IPS-18a (cell line): ENCODE results near the gene TDRD9.

Source experiments
- H3K27ac ChIP-seq: one replicate; pipeline ENCODE4 v1.5.1; 2013; ENCODE audit warnings: low read length
- H3K27me3 ChIP-seq: one replicate; pipeline ENCODE4 v1.6.1; 2013; ENCODE audit warnings: mild to moderate bottlenecking, low read length; ENCODE audit not compliant: control insufficient read depth, insufficient read depth
- H3K36me3 ChIP-seq: one replicate; pipeline ENCODE4 v1.6.1; 2013; ENCODE audit warnings: low read depth, low read length; ENCODE audit not compliant: control insufficient read depth
- H3K4me1 ChIP-seq: one replicate; pipeline ENCODE4 v1.6.1; 2013; ENCODE audit warnings: low read depth, low read length; ENCODE audit not compliant: control insufficient read depth
- H3K4me3 ChIP-seq: one replicate; pipeline ENCODE4 v1.5.1; 2013; ENCODE audit warnings: low read length
- H3K9ac ChIP-seq: one replicate; pipeline ENCODE4 v1.6.1; 2013; ENCODE audit warnings: mild to moderate bottlenecking, low read length, moderate library complexity
- H3K9me3 ChIP-seq: one replicate; pipeline ENCODE4 v1.6.1; 2013; ENCODE audit warnings: low read depth, low read length; ENCODE audit not compliant: control insufficient read depth

The TDRD9 gene

GRCh38 chr14:104041430-104042104, 113.3 kb downstream of the TDRD9 start:
- Histone ChIP-seq H3K9ac (no peak overlapping the region), H3K4me3 (no peak overlapping the region), H3K9me3 (no peaks in the 10 kb centered on the region), H3K4me1 (peaks cover 4% of the 10 kb centered on the region), H3K27me3 (no peaks in the 10 kb centered on the region), H3K36me3 (no peaks in the 10 kb centered on the region), H3K27ac (no peak overlapping the region)

GRCh38 chr14:104044016-104044415, 115.8 kb downstream of the TDRD9 start:
- H3K4me3 ChIP-seq = no peak overlapping the region
- H3K27ac ChIP-seq = no peak overlapping the region
- H3K4me1 ChIP-seq = peaks cover 4% of the 10 kb centered on the region
- no peaks in the 10 kb centered on the region for H3K9me3 ChIP-seq
- no peaks in the 10 kb centered on the region for H3K27me3 ChIP-seq
- H3K36me3 ChIP-seq = no peaks in the 10 kb centered on the region
- H3K9ac ChIP-seq = no peak overlapping the region

- no peaks in the 10 kb centered on the region for H3K36me3 ChIP-seq
- H3K9ac ChIP-seq = no peak overlapping the region
- H3K27me3 ChIP-seq = no peaks in the 10 kb centered on the region
- no peak overlapping the region for H3K4me3 ChIP-seq
- H3K4me1 ChIP-seq = no peaks in the 10 kb centered on the region
- no peaks in the 10 kb centered on the region for H3K9me3 ChIP-seq
- no peak overlapping the region for H3K27ac ChIP-seq
These were observed 119.5 kb downstream of the TDRD9 start for GRCh38 chr14:104047761-104048160.

DNA sequence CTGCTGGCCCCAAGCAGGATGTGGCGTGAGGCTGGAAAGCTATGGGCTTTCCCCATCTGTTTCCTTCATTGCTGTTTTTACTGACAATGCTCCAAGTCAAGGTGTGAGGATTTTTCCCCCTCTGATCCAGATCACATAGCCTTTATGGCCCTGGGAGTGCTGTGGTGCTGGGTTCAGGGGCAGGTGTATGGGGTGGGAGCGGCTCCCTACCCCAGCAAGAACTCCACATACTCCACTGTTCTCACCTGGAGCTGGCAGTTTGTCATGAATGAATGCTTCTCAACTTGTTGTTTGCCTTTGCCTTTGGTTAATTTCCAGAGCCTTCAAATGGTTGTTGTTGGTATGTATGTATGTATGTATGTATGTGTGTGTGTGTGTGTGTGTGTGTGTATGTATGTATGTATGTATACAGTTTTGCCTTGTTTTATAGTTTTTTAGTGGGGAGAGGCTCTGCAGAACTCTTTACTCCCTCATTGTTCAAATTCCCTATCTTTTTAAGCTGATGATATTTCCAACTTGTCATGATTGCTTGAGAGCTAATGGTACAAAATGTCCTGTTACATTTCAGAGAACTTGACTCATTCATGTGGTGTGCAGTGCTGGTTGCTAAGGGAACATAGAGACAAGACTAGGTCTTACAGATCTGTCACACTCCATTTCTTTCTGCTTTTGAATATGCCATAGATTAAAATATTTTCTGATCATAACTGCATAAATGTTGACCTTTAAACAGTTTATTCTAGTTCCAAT, 120.7 kb downstream of the TDRD9 start:
- no peaks in the 10 kb centered on the region for H3K4me1 ChIP-seq
- H3K27me3 ChIP-seq = no peaks in the 10 kb centered on the region
- H3K9ac ChIP-seq = no peak overlapping the region
- no peaks in the 10 kb centered on the region for H3K36me3 ChIP-seq
- H3K9me3 ChIP-seq = no peaks in the 10 kb centered on the region
- no peak overlapping the region for H3K27ac ChIP-seq
- no peak overlapping the region for H3K4me3 ChIP-seq

DNA sequence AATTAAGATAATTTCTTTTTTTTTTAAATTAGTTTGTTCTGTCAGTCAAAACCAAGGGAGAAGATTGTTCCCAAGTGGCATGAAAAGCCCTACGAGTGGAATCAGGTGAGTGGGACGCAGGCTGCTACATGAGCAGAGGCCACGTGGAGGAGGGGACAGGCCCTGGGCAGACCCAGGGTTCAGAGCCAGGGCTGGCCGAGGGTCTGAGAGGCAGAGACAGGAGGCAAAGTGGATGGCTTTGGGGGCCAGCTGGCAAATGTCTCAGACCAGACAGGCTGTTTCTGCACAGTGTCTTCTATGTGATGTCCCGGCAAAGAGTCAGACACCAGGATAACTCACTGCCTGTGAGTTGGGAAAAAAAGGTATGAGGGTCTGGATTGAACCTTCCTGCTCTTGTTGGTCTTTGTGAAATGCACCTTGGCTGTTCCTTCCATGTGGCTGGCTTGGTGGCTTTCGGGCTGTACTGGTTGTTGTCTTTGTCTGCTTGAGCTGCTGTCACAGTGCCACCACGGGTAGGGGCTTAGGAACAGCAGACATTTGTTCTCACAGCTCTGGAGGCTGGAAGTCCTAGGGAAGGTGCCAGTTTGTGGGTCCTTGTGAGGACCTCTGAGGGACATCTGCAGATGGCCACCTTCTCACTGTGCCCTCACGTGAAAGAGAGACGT, 121.5 kb downstream of the TDRD9 start:
- Histone ChIP-seq H3K9me3 (no peaks in the 10 kb centered on the region), H3K9ac (no peak overlapping the region), H3K27me3 (no peaks in the 10 kb centered on the region), H3K27ac (no peak overlapping the region), H3K4me3 (no peak overlapping the region), H3K4me1 (no peaks in the 10 kb centered on the region), H3K36me3 (no peaks in the 10 kb centered on the region)

- no peak overlapping the region for H3K4me3 ChIP-seq
- H3K4me1 ChIP-seq = no peaks in the 10 kb centered on the region
- no peaks in the 10 kb centered on the region for H3K27me3 ChIP-seq
- no peaks in the 10 kb centered on the region for H3K9me3 ChIP-seq
- no peaks in the 10 kb centered on the region for H3K36me3 ChIP-seq
- H3K27ac ChIP-seq = no peak overlapping the region
- H3K9ac ChIP-seq = no peak overlapping the region
These were observed 123.0 kb downstream of the TDRD9 start for GRCh38 chr14:104051092-104051813.

- no peak overlapping the region for H3K27ac ChIP-seq
- no peaks in the 10 kb centered on the region for H3K4me1 ChIP-seq
- H3K9ac ChIP-seq = no peak overlapping the region
- no peaks in the 10 kb centered on the region for H3K36me3 ChIP-seq
- H3K9me3 ChIP-seq = no peaks in the 10 kb centered on the region
- no peak overlapping the region for H3K4me3 ChIP-seq
- H3K27me3 ChIP-seq = no peaks in the 10 kb centered on the region
These were observed 126.1 kb downstream of the TDRD9 start for GRCh38 chr14:104054222-104054905.

DNA sequence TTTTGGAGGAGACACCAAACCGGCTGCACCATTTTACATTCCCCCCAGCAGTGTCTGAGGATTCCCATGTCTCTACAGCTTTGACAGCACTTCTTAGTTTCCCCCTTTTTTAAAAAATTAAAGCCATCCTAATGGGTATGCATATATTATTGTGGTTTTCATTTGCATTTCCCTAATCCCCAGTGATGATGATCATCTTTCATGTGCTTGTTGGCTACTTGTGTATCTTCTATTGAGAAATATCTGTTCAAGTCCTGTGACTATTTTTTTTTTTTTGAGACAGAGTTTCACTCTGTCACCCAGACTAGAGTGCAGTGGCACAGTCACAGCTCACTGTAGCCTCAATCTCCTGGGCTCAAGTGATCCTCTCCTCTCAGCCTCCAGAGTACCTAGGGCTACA, 134.0 kb downstream of the TDRD9 start:
- Histone ChIP-seq H3K4me1 (no peaks in the 10 kb centered on the region), H3K36me3 (no peaks in the 10 kb centered on the region), H3K9me3 (no peaks in the 10 kb centered on the region), H3K27ac (no peak overlapping the region), H3K4me3 (no peak overlapping the region), H3K27me3 (no peaks in the 10 kb centered on the region), H3K9ac (no peak overlapping the region)

DNA sequence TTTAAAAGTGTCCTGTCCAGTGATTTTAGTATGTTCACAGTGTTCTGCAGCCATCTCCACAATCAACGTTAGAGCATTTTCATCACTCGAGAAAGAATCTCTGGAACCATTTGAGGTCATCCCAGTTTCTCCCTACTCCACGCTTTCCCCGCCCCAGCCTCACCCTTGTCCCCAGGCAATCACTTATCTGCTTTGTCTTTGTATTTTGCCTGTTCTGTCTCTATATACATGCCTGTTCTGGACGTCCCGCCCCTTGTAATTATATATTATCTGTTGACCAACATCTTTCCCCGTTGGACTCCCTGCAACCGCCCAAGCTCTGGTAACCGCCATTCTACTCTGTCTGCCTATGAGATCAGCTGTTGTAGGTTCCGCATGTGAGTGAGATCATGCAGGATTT, 135.7 kb downstream of the TDRD9 start:
- Histone ChIP-seq H3K27me3 (no peaks in the 10 kb centered on the region), H3K4me1 (no peaks in the 10 kb centered on the region), H3K36me3 (no peaks in the 10 kb centered on the region), H3K4me3 (no peak overlapping the region), H3K27ac (no peak overlapping the region), H3K9me3 (no peaks in the 10 kb centered on the region), H3K9ac (no peak overlapping the region)

DNA sequence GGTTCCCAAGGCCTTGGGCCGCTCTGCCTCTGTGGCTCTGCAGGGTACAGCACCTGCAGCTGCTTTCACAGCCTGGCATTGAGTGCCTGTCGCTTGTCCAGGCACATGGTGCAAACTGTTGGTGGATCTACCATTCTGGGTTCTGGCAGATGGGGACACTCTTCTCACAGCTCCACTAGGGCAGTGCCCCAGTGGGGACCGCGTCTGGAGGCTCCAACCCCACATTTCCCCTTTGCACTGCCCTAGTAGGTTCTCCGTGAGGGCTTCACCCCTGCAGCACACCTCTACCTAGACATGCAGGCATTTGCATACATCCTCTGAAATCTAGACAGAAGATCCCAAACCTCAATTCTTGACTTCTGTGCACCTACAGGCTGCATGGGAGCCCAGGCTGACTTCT, 138.0 kb downstream of the TDRD9 start:
- H3K4me3 ChIP-seq = no peak overlapping the region
- H3K27me3 ChIP-seq = no peaks in the 10 kb centered on the region

GRCh38 chr14:104066719-104067295, 138.6 kb downstream of the TDRD9 start:
- Histone ChIP-seq H3K4me3 (no peak overlapping the region), H3K27me3 (no peaks in the 10 kb centered on the region), H3K27ac (no peak overlapping the region), H3K9ac (no peak overlapping the region), H3K36me3 (no peaks in the 10 kb centered on the region), H3K4me1 (no peaks in the 10 kb centered on the region), H3K9me3 (no peaks in the 10 kb centered on the region)

More for the DNA sequence above, 138.0 kb downstream of the TDRD9 start:
- H3K4me1 ChIP-seq = no peaks in the 10 kb centered on the region
- no peaks in the 10 kb centered on the region for H3K36me3 ChIP-seq
- H3K9ac ChIP-seq = no peak overlapping the region
- H3K9me3 ChIP-seq = no peaks in the 10 kb centered on the region
- no peak overlapping the region for H3K27ac ChIP-seq
